GM21723 (cell line): Measurements from ENCODE around the gene CENPO.
A peak's percentile ranks its signal among the peaks of the same experiment; 100 is the strongest.
"Not testable (repeated sequence)": the region's sequence is repeated elsewhere in the genome, so short reads cannot be mapped to it uniquely, and the experiment has no call there.

Experiments
- ATAC-seq: cut with Tn5 transposase; IDR thresholded peaks from one replicate; pipeline ENCODE4 v1.9.1; 2021; ENCODE audit warnings: mild to moderate bottlenecking, moderate library complexity; ENCODE audit not compliant: unreplicated experiment

The CENPO gene

GRCh38 chr2:24787532-24787931 lies 5.7 kb upstream of the CENPO start:
- ATAC-seq, result no peak

DNA sequence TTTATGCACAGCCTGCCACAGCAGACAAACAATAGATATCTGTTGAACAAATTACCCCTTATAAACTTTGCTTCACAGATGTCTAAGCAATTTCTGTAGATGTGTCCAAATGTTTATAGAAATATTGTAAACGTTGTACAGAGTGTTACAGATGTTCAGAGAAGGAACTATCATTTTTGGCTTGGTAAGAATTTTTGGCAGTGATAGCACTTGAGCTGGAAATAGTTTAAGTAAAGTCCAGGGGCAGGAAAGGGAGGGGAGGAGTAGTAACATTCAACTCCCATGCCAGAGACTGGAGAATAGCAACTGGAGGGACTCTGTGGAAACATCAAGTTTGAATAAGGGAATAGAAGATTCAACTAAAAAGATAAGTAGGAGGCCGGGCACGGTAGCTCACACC lies 4.4 kb upstream of the CENPO start:
- ATAC-seq, result no peak

DNA sequence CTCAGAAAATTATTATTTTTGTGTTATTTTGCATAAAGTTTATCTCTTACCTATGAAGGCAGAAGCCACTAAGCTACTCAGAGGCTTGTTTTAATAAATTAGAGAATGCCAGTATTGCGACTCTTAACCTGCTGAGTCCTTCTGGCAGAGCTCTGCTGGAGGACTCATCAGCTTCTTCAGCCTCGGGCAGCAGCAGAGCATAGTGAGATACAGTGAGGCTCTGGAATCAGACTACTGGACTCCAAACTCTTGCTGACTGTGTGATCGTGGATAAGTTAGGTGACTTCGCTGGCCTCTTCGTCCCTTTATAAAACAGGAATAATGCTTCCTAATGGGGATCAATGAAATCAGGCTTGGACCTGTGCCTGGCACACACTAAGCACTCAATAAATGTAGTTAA lies 1.8 kb upstream of the CENPO start:
- no peak for ATAC-seq

DNA sequence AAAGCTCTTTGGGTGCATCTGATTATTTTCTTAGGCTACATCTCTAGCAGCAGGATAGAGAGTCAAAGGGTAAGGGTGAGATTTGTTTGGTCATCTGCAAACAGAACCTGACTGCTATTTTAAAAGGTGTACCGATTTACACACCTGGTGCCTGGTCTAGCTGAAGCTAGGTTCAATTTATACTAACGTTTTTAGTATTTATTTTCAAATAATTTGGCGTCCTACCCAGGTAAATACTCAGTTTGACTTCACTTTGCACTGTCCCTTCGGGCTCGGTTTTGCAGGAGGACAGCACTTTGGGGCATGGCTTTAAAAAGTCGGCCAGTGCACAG lies 717 bp upstream of the CENPO start:
- no peak for ATAC-seq

GRCh38 chr2:24793761-24794435 lies 673 bp downstream of the CENPO start:
- ATAC-seq, result peak; percentile 0

GRCh38 chr2:24797644-24798043 lies 4.4 kb downstream of the CENPO start:
- ATAC-seq, result no peak

DNA sequence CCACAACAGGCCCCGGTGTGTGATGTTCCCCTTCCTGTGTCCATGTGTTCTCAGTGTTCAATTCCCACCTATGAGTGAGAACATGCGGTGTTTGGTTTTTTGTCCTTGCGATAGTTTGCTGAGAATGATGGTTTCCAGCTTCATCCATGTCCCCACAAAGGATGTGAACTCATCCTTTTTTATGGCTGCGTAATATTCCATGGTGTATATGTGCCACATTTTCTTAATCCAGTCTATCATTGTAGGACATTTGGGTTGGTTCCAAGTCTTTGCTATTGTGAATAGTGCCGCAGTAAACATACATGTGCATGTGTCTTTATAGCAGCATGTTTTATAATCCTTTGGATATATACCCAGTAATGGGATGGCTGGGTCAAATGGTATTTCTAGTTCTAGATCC lies 7.3 kb downstream of the CENPO start:
- not testable (repeated sequence) for ATAC-seq

DNA sequence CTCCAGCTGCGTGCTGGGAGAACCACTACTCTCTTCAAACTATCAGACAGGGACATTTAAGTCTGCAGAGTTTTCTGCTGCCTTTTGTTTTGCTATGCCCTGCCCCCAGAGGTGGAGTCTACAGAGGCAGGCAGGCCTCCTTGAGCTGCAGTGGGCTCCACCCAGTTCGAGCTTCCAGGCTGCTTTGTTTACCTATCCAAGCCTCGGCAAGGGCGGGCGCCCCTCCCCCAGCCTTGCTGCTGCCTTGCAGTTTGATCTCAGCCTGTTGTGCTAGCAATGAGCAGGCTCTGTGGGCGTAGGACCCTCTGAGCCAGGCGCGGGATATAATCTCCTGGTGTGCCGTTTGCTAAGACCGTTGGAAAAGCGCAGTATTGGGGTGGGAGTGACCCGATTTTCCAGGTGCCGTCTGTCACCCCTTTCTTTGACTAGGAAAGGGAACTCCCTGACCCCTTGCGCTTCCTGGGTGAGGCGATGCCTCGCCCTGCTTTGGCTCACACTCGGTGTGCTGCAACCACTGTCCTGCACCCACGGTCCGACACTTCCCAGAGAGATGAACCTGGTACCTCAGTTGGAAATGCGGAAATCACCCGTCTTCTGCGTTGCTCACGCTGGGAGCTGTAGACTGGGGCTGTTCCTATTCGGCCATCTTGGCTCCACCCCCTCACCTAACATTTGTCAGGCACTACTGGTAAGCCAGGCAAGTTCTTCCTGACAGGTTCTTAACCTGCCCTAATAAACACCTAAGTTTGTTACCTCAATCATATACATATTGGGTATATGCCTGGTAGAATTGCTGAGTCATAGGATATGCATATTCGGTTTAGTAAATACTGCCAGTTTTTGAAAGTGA lies 12.8 kb downstream of the CENPO start:
- ATAC-seq, result not testable (repeated sequence)

- ATAC-seq, result no peak
Observed at GRCh38 chr2:24806661-24807036, 13.4 kb downstream of the CENPO start.

DNA sequence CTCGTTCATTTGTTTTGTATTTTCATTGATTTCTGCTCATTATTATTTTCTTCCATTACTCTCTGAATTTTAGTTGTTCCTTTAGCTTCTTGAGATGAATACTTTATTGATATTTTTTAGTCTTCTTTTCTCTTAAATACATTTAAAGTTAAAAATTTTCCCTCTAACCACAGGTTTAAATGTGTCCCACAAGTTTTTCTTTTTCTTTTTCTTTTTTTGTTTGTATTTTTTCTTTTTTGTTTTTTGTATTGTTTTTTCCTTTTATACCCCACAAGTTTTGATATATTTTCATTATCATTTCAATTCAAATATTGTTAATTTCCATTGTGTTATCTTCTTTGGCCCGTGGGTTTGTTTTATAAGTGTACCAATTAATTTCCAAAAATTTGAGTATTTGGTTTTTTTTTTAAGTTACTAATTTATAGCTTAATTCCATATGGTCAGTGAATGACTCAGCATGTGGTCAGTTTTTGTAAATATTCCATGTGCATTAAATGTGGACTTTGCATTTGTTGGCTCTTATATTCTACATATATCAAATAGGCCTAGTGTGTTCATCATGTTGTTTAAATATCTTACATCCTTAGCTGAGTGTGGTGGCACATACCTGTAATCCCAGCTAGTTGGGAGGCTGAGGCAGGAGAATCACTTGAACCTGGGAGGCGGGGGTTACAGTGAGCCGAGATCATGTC lies 16.2 kb downstream of the CENPO start:
- ATAC-seq, result no peak

GRCh38 chr2:24813691-24814137 lies 20.5 kb downstream of the CENPO start:
- ATAC-seq, result no peak

DNA sequence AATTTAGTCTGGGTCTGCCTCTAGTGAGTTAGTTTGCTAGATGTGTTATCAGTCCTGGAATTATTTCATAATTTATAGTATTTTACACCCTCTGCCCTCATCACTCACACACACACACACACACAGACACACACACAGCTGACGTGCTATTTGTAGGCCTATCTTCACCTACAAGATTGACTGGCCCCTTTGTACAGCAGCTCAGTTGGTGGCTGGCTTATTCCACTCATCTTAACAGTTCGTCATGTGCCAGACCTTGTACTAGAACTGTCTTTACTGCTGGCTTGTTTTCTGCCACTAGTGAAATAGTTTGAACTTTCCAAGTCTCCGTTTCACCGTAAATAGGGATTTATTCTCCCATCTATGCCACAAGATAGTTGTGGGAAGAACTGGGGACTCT lies 21.3 kb downstream of the CENPO start:
- no peak for ATAC-seq

DNA sequence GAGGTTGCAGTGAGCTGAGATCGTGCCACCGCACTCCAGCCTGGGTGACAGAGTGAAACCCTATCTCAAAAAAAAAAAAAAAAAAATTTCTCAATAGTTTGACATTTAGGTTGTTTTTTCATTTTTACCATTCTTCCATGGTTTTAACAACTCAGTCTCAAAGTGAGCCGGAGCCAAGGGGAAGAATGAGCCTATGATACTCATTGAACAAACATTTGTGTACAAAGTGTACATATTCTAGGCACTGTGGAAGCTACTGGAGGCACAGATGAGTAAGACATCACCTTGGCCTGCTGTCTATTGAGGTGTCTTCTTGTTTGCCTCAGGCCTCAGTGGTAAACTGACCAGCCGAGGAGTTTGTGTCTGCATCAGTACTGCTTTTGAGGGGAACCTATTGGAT lies 21.9 kb downstream of the CENPO start:
- ATAC-seq, result no peak

GRCh38 chr2:24816404-24816803 lies 23.2 kb downstream of the CENPO start:
- ATAC-seq, result no peak

DNA sequence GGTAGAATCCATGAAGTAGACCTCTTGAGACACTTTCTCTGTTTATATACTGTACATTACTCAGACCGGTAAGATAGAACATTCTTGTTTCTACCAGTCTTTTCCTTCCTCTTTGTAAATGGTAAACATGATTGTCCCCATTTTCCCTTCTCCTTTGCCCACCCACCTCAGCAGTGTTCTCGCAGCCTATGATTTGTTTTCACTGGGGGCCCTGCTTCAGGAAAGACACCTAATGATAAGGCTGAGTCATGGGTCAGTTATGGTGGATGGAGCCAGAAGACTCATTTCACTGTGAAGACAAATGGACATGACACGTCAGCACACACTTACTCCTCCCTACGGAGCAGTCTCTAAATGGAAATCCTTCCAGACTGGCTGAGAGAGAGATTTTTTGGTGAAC lies 23.7 kb downstream of the CENPO start:
- no peak for ATAC-seq

DNA sequence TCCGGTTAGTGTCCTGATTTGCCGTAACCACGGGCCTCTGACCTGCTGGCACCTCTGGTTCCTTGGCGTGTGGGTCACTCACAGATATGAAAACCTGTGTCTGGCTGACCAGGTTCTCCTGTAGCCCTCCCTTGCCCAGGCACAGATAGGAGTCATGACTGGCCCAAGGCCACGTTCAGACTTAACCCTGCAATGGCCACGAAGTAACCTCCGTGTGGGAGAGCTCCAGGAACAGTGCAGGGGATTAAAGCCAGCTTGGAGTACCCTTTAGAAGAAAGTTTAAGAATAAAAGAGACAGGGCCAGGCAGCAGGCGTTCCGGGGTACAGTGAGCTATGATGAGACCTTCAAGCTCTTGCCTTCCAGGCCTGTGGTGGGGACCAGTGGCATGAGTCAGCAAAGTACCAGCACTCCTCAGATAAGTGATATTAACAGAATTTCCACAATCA lies 25.5 kb downstream of the CENPO start:
- ATAC-seq, result no peak

DNA sequence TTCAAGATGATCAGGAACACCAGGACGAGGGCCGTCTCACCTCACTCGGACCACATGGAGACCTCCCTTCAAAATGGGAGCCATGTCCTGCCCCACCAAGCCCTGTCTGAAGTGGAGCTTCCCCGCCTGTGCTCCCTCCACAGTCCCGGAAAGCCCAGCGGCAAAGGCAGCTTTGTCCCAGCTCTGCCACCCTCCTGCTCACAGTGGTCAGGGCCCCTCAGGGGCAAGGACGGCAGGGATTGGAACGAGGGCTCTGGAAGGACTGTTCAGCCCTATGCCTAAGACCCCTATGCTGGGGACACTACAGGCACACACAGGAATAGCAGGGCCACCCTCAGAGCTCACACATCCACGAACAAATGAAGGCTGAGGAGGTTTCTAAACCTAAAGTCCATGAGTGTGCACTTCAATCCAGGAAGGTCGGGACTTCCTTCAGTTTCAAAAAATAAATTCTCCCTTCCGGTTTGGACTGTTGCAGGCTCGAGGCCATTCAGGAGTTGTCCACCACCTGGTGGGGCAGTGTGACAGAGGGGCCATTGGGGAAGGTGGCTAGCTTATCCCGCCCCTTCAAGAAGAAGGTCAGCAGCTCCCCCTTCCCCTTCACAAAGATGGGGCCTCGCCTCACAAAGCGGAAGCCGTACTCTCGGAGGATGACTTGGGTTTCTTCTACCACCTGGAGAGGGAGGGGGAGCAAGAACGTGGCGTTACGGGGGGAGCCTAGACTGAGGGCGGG lies 26.4 kb downstream of the CENPO start:
- ATAC-seq, result no peak

- ATAC-seq, result no peak
Observed at GRCh38 chr2:24820175-24820513, 26.9 kb downstream of the CENPO start.

DNA sequence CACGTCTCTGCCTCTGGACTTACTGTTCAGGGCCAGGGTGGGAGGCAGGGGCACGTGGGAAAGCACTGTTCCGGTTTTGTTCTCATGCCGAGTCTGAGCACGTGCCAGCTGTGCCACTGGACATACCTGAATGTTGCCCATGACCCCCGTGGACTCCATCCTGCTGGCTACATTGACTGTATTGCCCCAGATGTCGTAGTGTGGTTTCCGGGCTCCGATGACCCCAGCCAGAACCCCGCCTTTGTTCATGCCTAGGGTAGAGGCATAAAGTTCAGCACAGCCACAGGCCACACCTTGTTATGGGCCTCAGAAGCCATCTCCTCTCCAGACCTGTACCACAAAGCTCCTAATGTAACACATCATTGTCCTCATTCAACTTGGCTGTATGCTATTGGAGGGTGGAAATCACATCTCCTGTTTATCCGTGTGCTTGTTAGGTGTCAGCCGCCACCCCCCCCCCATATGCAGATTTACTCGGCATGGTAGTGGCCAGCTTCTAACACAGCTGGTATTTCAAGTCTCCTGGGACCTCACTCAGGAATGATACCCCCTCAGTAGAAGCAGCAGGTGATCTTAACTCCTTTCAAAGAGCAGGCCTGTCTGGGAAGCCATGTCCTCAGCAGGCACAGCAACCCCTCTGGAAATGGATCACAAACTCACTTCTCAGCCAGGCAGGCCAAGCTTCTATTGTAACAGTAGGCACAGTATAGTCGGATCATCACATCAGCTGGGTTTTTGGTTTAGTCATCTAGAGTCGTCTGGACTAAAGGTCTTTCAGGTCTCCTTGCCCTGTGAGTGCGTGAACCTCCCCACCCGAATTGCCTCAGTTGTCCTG lies 27.6 kb downstream of the CENPO start:
- no peak for ATAC-seq

- ATAC-seq, result no peak
Observed at GRCh38 chr2:24821433-24821891, 28.2 kb downstream of the CENPO start.
